WTC11 (cell line): ENCODE results near the gene NFKB1.

Experiments used
- CTCF ChIP-seq: fragments of 200-600 bp; IDR thresholded peaks from 2 replicates; pipeline ENCODE4 v1.8.0; 2022; ENCODE audit warnings: antibody characterized with exemption
- E2F1 ChIP-seq: sonication (generic); formaldehyde crosslinking; IDR thresholded peaks from 2 replicates; pipeline ENCODE4 v1.8.0; 2022; ENCODE audit warnings: mild to moderate bottlenecking, missing genetic modification reagents
- NR2C2 ChIP-seq: sonication (generic); formaldehyde crosslinking; IDR thresholded peaks from 2 replicates; pipeline ENCODE4 v1.8.0; 2022; ENCODE audit warnings: mild to moderate bottlenecking, missing genetic modification reagents

DNA sequence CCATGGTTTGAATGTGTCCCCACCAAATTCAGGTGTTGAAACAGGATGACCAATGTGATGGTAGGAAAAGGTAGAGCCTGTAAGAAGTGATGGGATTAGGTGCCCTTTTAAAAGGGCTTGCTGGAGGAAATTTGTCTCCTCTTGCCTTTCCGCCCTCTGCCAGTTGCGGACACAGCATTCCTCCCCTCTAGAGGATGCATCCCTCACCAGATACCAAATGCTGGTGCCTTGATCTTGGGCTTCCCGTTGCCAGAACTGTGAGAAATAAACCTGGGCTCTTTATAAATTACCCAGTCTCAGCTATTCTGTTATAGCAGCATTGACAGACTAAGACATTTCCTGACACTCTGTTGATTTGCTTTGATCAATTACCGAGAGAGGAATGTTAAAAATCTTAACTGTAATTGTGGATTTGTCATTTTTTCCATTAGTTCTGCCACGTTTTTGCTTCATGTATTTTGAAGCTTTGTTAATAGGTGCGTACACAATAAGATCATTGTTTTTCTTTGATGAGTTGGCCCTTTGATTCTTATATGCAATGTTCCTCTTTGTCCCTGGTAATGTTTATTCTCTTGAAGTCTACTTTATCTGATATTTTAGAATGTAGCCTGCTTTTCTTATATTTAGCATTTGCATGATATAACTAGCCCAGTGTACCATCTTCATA lies 13.3 kb downstream of the NFKB1 start:
- no peak for TF ChIP-seq E2F1
- TF ChIP-seq NR2C2 (CRISPR knock-in tag), result no peak
- TF ChIP-seq CTCF, result no peak
